Uterus (tissue), 4 donors: ENCODE data around the gene CNOT3. TPM values are rescaled to one million over a fixed set of nuclear protein-coding genes. Genes with fewer than 3 reads are reported as not detected.
"Not testable (repeated sequence)": the region's sequence is repeated elsewhere in the genome, so short reads cannot be mapped to it uniquely, and the experiment has no call there.

Source experiments
- DNase-seq, 2 donors: peaks; one replicate each; pipeline ENCODE4 v3.0.0-alpha.2; 2019 to 2020
- H3K27ac ChIP-seq, 2 donors: fragments of 200-600 bp; sonication (generic); 1 replicate in 1 of 2; 2 replicates in 1 of 2; pipeline ENCODE4 v1.5.1; 2016 to 2018
- H3K27me3 ChIP-seq, 2 donors: fragments of 200-600 bp; sonication (generic); one replicate each; pipeline ENCODE4 v1.5.1; 2018 to 2019; ENCODE audit warnings: control low read depth in 1 of 2
- H3K36me3 ChIP-seq, 2 donors: fragments of 200-600 bp; sonication (generic); one replicate each; pipeline ENCODE4 v1.5.1; 2019; ENCODE audit warnings: control low read depth in 1 of 2
- H3K4me1 ChIP-seq, 2 donors: fragments of 200-600 bp; sonication (generic); one replicate each; pipeline ENCODE4 v1.5.1; 2018 to 2019; ENCODE audit warnings: control low read depth in 1 of 2
- H3K4me3 ChIP-seq, 2 donors: fragments of 200-600 bp; sonication (generic); 1 replicate in 1 of 2; 2 replicates in 1 of 2; pipeline ENCODE4 v1.5.1; 2018 to 2019; ENCODE audit warnings: mild to moderate bottlenecking in 1 of 2
- H3K9me3 ChIP-seq, 2 donors: fragments of 200-600 bp; sonication (generic); one replicate each; pipeline ENCODE4 v1.5.1; 2019; ENCODE audit warnings: control low read depth in 1 of 2
- CTCF ChIP-seq, 4 experiments: fragments of 200-600 bp in 2 of 4; fragments of 450-650 bp in 2 of 4; sonication (generic) in 2 of 4; IDR thresholded peaks; one replicate each; pipeline ENCODE4 v1.5.1; 2016 to 2019; ENCODE audit warnings: antibody characterized with exemption in 4 of 4, mild to moderate bottlenecking in 2 of 4, moderate library complexity in 1 of 4
- POLR2A ChIP-seq, 2 donors: fragments of 450-650 bp; IDR thresholded peaks; one replicate each; pipeline ENCODE4 v1.6.1; 2016; ENCODE audit warnings: antibody characterized with exemption in 2 of 2, mild to moderate bottlenecking in 1 of 2, moderate library complexity in 1 of 2
- intact Hi-C: fragments of 100-400 bp; cut with DNase I; formaldehyde crosslinking; loops from one replicate; pipeline ENCODE4 v1.15.1; 2023; ENCODE audit warnings: low total_unique reads
- total RNA-seq, 4 donors: library from RNA; depleted of rRNA in 3 of 4; stranded (reverse); fragments of >200 nt in 3 of 4; gene quantifications; one replicate each; pipeline versions ENCODE4 v1.1.0 to v1.2.4, GENCODE V29; 2014 to 2023
- donor health status: DM: yes; HTN: yes; CAD: no.

Gene CNOT3
- total RNA-seq = 10 to 100 TPM in 2 of 4 donors, 1 to 10 TPM in 1, under 1 TPM in 1; 0.88 to 41.6 (median 9.9) TPM

- H3K4me1 ChIP-seq = peaks cover 0 to 18% of the 10 kb centered on the region in 2 donors
- peak within 1 kb of the TSS; percentile 90 to 96 for H3K27ac ChIP-seq
- intact Hi-C loops = no loop called here
- no peaks in the 10 kb centered on the region for H3K36me3 ChIP-seq
- no peaks in the 10 kb centered on the region for H3K9me3 ChIP-seq
- peak in 1 of 2 donors; percentile 40 for DNase-seq
- TF ChIP-seq CTCF (IDR thresholded peaks at IDR 0.05) (no peak), POLR2A (IDR thresholded peaks at IDR 0.05) (peak; percentile 85 to 97)
- no peaks in the 10 kb centered on the region for H3K27me3 ChIP-seq
- peak within 1 kb of the TSS; percentile 77 to 97 for H3K4me3 ChIP-seq
These were observed at the start of gene CNOT3 for GRCh38 chr19:54137699-54138488. Gene CNOT3, plus strand, starts transcription at chr19:54137762. Its CDS starts 5,217 bp downstream, at chr19:54142979.

DNA sequence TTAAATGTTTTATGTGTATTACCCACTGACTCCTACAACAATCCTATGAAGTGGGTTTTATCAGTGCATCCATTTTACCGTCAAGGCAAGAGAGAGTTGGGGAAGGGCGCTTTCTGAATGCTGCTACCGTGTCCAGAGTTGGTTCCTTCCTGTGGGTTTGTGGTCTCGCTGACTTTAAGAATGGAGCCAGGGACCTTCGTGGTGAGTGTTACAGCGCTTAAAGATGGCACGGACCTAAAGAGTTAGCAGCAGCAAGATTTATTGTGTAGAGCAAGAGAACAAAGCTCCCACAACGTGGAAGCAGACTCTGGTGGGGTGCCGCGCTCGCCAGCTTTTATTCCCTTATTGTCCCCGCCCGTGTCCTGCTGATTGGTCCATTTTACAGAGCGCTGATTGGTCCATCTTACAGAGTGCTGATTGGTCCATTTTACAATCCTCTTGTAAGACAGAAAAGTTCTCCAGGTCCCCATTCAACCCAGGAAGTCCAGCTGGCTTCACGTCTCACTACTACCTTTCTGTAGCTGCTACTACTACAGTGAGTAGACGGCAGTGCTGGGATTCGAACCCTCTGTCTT is 43.0 kb upstream of the CNOT3 start:
- TF ChIP-seq POLR2A (IDR thresholded peaks at IDR 0.05) (no peak), CTCF (IDR thresholded peaks at IDR 0.05) (no peak)
- no peaks in the 10 kb centered on the region for H3K36me3 ChIP-seq
- no peak overlapping the region for H3K27ac ChIP-seq
- DNase-seq = no peak
- H3K9me3 ChIP-seq = no peaks in the 10 kb centered on the region
- peaks cover 0 to 4% of the 10 kb centered on the region in 2 donors for H3K27me3 ChIP-seq
- peaks cover 0 to 5% of the 10 kb centered on the region in 2 donors for H3K4me1 ChIP-seq
- H3K4me3 ChIP-seq = no peak overlapping the region
- intact Hi-C loops = no loop called here

GRCh38 chr19:54095136-54095858 is 42.3 kb upstream of the CNOT3 start:
- H3K4me3 ChIP-seq = peak overlapping the region; percentile 9 to 29
- H3K27me3 ChIP-seq = peaks cover 0 to 4% of the 10 kb centered on the region in 2 donors
- intact Hi-C loops = no loop called here
- no peaks in the 10 kb centered on the region for H3K9me3 ChIP-seq
- H3K4me1 ChIP-seq = peaks cover 0 to 5% of the 10 kb centered on the region in 2 donors
- no peak overlapping the region for H3K27ac ChIP-seq
- TF ChIP-seq CTCF (IDR thresholded peaks at IDR 0.05) (no peak), POLR2A (IDR thresholded peaks at IDR 0.05) (no peak)
- DNase-seq = no peak
- no peaks in the 10 kb centered on the region for H3K36me3 ChIP-seq

DNA sequence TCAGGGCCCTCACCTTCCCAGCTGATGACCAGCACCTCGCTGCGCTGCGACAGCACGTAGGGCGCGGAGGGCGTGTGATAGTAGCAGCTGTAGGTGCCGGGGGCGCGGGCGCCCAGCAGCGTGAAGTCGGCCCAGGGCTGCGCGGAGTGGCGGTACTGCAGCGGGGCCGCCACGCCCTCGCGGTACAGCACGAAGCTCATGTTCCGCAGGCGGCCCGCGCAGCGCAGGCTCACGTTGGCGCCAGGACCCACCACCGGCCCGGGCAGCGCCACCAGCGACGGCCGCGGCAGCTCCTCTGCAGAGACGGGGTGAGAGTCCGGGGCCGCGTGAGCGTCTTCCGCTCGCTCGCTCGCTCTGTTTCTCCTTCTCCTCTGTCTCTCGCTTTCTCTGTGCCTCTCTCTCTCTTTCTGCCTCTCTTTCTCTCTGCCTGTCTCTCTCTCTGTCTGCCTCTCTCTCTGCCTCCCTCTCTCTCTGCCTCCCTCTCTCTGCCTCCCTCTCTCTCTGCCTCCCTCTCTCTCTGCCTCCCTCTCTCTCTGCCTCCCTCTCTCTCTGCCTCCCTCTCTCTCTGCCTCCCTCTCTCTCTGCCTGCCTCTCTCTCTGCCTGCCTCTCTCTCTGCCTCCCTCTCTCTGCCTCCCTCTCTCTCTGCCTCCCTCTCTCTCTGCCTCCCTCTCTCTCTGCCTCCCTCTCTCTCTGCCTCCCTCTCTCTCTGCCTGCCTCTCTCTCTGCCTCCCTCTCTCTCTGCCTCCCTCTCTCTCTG is 41.5 kb upstream of the CNOT3 start:
- H3K36me3 ChIP-seq, intact Hi-C loops, H3K27me3 ChIP-seq, H3K4me1 ChIP-seq, H3K9me3 ChIP-seq: not testable (repeated sequence)
- Histone ChIP-seq H3K27ac (peak overlapping the region in 1 of 2 donors; percentile 41), H3K4me3 (peak overlapping the region; percentile 9 to 29)
- DNase-seq = peak in 1 of 2 donors; percentile 39

DNA sequence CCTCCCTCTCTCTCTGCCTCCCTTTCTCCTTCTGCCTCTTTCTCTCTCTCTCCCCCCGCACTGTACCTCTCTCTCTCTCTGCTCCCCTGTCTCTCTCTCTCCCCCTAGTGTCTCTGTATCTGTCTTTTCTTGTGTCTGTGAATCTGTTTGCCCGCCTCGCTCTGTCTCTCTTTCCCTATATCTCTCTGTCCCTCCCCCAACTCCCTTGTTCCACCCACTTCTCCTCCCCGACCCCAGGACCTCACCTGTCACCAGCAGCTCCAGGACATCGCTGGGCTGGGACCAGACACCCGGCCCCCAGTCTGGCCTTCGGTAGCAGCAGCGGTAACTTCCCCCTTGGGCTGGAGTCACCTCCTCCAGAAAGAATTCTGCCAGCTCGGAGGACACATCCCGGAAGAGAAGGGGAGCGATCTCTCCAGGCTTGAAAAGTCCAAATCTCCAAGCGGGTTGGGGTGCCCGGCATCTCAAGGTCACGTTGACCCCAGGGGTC is 40.9 kb upstream of the CNOT3 start:
- H3K4me3 ChIP-seq = no peak overlapping the region
- H3K36me3 ChIP-seq = no peaks in the 10 kb centered on the region
- H3K27ac ChIP-seq = peak overlapping the region; percentile 25 to 41
- no peak for DNase-seq
- intact Hi-C loops = no loop called here
- H3K4me1 ChIP-seq = peaks cover 0 to 5% of the 10 kb centered on the region in 2 donors
- TF ChIP-seq CTCF (IDR thresholded peaks at IDR 0.05) = peak in 2 of 4 experiments; percentile 18 to 29
- no peak for TF ChIP-seq POLR2A (IDR thresholded peaks at IDR 0.05)
- H3K27me3 ChIP-seq = peaks cover 0 to 4% of the 10 kb centered on the region in 2 donors
- no peaks in the 10 kb centered on the region for H3K9me3 ChIP-seq
